PFSK-1 (cell line): Measurements from ENCODE around the gene TTI1.

Source experiments
- FOXP2 ChIP-seq: optimal IDR thresholded peaks from 2 replicates; pipeline ENCODE3; 2011; ENCODE audit warnings: borderline replicate concordance, control low read depth, inconsistent platforms; ENCODE audit not compliant: insufficient read depth; ENCODE audit errors: extremely low read length, extremely low read depth
- POLR2AphosphoS5 ChIP-seq: IDR thresholded peaks from 2 replicates; pipeline ENCODE4 v1.6.1; 2012; ENCODE audit warnings: low read depth, mild to moderate bottlenecking, control low read depth, low read length, moderate library complexity
- REST ChIP-seq, 2 experiments: IDR thresholded peaks; 2 replicates each; pipeline versions ENCODE4 v1.6.1 to v1.8.0; 2011 to 2012; ENCODE audit warnings: low read depth in 2 of 2, low read length in 2 of 2, control low read depth in 1 of 2, inconsistent platforms in 1 of 2, mild to moderate bottlenecking in 1 of 2, moderate library complexity in 1 of 2; ENCODE audit not compliant: insufficient read depth in 1 of 2
- SIN3A ChIP-seq: IDR thresholded peaks from 2 replicates; pipeline ENCODE4 v1.6.1; 2012; ENCODE audit warnings: mild to moderate bottlenecking, low read length, moderate library complexity, borderline replicate concordance; ENCODE audit not compliant: insufficient read depth
- TAF1 ChIP-seq: IDR thresholded peaks from 2 replicates; pipeline ENCODE4 v1.6.1; 2012; ENCODE audit warnings: low read length, control low read depth, borderline replicate concordance; ENCODE audit not compliant: insufficient read depth

GRCh38 chr20:37969949-37970855 lies 63.1 kb downstream of the TTI1 start:
- TF ChIP-seq SIN3A (no peak), TAF1 (no peak), POLR2AphosphoS5 (no peak), REST (IDR thresholded peaks at IDR 0.05; ENCODE audit: insufficient read depth in 1 of 2, low read depth in 2 of 2, low read length in 2 of 2) (no peak), FOXP2 (no peak)
